ENCODE results near the gene NDC1.
"Not testable (repeated sequence)": the region's sequence is repeated elsewhere in the genome, so short reads cannot be mapped to it uniquely, and the experiment has no call there.

Gene NDC1

DNA sequence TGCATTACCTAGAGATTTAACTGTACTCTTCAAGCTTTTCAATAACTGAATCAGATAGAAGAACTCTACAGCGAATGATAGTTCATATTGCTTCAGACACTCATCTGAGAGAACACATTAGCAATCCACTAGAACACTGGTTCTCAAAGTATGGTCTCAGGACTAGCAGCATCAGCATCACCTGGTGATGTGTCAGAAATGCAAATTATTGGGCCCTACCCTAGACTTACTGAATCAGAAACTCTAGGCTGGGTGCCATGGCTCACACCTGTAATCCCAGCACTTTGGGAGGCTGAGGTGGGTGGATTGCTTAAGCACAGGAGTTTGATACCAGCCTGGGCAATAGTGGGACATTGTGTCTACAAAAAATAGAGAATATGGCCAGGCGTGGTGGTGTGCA, 74.2 kb downstream of the NDC1 start:
- no peak for DNase-seq (ENCODE audit: low spot score)

- no peak for DNase-seq (ENCODE audit: low spot score)
These were observed 74.6 kb downstream of the NDC1 start for GRCh38 chr1:53763461-53763860.

DNA sequence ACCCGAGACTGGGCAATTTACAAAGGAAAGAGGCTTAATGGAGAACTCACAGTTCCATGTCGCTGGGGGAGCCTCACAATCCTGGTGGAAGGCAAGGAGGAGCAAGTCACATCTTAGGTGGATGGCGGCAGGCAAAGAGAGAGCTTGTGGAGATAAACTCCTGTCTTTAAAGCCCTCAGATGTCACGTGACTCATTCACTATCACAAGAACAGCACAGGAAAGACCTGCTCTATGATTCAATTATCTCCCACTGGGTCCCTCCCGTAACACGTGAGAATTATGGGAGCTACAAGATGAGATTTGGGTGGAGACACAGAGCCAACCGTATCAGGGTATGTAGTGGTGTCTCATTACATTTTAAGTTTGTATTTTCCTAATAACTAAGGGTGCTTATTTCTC, 77.6 kb downstream of the NDC1 start:
- not testable (repeated sequence) for DNase-seq (ENCODE audit: low spot score)

DNA sequence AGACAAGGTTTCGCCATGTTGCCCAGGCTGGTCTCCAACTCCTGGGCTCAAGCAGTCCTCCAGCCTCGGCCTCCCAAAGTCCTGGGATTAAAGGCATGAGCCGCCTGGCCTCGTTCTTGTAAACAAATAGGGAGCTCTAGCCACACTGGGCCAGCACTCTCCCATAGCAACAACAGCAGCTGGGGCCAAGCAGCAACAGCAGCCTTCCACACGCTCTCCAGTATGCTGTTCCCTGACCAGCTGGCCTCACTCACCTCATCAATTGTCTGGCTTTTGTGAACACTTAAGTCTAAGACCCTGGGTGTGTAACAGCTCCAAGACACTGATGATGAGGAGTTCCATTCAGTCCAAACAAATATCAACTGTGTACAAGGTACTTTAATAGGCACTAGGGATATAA, 82.2 kb downstream of the NDC1 start:
- DNase-seq (ENCODE audit: low spot score): no peak

- peak; percentile 51 for DNase-seq (ENCODE audit: low spot score)
These were observed 83.4 kb downstream of the NDC1 start for GRCh38 chr1:53754484-53755312.

GRCh38 chr1:53752281-53752680, 85.8 kb downstream of the NDC1 start:
- DNase-seq (ENCODE audit: low spot score): no peak

DNA sequence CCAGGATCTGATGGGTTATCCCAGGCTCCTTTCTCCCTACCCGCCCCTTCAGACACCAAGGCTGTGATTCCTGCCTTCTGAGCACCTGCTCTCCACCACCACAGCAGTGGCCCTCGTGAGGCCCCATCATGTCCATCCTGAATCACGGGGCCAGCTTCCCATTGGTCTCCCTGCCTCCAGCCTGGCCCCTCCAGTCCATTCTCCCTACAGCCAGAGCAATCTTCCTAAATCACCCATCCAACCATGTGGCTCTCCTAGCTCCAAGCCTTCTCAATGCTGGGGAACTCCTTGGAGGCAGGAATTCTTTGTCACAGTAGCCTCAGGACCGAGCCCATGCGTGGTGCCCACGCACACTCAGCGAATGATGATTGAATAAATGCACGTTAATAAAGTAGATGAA, 90.3 kb downstream of the NDC1 start:
- no peak for DNase-seq (ENCODE audit: low spot score)

GRCh38 chr1:53740621-53741105, 97.4 kb downstream of the NDC1 start:
- DNase-seq (ENCODE audit: low spot score): no peak

GRCh38 chr1:53739109-53739681, 98.9 kb downstream of the NDC1 start, which contains the start of gene GLIS1:
GLIS1 (minus strand) TSS chr1:53739164; CDS start chr1:53738064, 1,100 bp downstream.
- DNase-seq (ENCODE audit: low spot score): peak; percentile 74

DNA sequence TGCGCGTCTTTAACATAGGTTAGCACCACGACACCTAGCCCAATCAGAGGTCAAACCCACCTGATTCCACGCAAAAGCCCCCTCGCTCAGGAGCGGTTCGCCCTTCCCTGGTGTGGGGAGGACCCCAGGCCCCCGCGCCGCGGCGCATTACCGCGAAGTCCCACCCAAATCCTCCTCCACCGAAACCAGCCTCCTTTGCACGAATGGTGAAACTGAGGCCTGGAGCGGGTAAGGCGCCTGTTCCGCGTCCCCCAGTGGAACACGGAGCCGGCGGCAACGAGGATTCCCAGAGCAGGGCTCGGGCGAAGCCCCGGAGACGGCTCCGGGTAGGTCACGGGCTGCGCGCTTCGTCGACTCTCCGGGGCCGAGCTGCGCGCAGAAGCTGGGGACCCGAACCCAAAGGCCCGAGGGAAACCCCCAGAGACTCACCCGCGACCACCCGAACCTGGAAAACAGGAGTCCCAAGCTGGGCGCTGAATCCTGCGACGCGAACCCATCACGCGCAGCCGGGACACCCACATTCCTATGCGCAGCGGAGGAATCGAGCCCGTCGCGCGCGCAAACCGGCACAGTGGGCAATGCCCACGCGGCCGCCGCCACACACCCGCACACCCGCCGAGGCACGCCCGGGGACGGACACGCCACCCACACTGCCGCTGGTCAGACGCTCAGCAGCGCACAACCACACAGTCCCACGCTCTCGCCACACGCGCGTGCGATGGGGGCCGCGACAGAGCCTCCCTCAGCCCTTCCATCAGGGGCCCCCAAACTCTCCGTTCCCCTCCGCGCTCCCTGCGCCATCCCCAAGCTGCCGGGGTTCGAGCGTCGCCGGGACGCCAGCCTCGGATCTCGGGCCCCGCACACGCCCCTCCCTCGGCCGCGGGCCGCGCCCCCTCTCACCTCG, 99.6 kb downstream of the NDC1 start:
- peak; percentile 15 for DNase-seq (ENCODE audit: low spot score)

DNA sequence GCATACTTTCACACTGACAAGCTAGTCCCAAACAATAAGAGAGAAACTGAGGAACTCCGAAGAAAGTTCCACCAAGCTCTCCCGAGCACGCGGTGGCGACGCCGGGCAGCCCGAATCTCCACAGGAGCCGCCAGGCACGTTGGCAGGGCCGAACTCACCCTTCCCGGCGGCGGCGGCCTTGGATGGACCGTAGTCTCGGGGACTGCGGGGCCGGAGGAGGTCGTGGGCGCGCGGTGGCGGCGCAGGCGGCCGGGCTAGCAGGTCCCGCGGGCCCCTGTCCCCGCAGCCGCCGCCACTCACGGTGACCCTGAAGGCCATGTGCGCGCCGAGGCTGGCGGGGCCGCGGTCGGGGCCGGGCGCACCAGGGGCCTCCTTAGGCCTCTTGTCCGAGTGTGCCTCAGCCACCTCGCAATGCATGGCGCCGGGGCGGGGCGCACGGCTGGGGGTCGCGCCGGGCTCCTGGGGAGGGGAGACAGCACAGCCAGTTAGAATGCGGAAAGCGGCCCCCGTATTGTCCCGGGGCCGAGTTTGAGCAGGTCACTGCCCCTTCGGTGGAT, 100.4 kb downstream of the NDC1 start:
- DNase-seq (ENCODE audit: low spot score): no peak

- DNase-seq (ENCODE audit: low spot score): no peak
These were observed 101.8 kb downstream of the NDC1 start for GRCh38 chr1:53736290-53736689.

- DNase-seq (ENCODE audit: low spot score): no peak
These were observed 102.4 kb downstream of the NDC1 start for GRCh38 chr1:53735681-53736080.

DNA sequence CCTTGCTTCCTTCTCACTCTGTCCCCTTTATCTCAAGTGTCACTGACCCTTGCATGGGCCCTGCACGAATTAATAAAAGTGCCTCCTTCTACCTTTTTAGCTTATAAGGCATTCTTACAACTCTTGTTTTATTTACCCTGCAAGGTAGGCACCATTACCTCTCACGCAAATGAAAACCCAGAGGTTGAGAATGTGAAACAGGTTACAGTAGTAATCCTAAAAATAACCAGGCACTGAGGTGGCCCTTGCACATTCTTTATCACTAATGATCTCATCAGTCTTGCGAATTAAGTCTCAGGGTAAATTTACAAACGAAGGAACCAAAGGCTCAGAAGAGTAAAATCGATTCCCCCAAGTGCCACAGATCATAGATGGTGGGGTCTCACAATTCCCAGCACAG, 102.8 kb downstream of the NDC1 start:
- no peak for DNase-seq (ENCODE audit: low spot score)

DNA sequence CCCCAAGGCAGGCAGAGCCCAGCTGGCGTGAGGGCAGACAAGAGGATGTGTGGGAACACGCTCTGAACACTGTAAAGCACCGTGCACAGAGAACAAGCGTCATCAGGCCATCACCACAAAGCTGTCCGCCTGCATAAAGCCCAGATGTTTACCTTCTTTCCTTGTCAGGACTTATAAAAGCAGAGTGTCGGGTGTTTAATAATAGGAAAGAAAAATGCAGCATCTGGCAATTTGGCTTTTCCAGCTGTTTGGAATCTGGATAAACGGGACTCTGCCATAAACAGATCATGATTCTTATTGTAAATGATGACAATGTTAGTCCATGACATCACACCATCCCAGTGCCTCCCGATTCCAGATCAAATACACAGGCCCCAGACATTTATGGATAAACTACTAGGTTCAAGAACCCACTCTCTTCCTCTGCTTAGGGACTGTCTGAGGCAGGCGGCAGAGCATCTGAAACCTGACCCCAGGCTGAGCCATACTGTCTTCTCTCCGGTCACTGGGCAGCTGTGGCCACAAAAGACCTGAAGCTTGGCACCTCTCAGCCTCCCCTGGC, 103.4 kb downstream of the NDC1 start:
- DNase-seq (ENCODE audit: low spot score): no peak

GRCh38 chr1:53733975-53734649, 104.0 kb downstream of the NDC1 start:
- DNase-seq (ENCODE audit: low spot score): no peak

- DNase-seq (ENCODE audit: low spot score): no peak
These were observed 104.6 kb downstream of the NDC1 start for GRCh38 chr1:53733447-53733931.

DNA sequence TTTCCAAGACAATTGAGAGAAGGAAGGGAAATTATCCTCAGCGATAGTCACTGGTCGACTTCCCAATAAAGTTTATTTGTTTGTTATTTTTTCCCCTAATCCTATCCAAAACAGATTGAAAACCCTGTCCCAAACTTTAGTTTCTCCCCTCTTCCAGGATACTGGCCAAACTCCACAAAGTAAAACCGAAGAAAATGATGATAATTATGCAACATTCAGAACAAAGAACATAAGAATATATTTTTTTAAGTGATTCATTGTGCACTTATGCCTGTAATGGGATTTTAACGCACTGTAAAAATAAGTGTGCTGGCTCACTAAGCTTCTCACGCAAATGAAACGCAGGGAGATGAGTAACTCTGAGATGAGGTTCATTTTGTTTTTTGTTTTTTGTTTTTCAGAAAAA, 105.2 kb downstream of the NDC1 start:
- no peak for DNase-seq (ENCODE audit: low spot score)

DNA sequence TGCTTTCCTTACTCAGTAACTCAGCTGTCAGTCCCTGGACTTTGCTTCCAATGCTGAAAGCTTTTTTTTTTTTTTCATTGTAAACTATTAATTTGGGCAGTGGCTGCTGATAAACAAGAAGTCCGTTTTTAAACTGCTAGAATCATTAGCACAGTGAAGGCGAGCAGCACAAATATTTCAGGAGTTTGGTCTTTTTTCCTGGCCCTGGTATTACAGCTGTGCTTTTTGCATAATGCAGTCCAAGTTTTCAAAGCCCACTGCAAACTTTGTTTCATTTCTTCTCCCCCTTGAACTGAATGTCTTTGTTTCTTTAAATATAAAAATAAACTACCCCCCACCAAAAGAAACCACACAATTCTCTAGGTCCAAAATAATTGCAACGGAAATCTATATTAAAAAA, 105.7 kb downstream of the NDC1 start:
- no peak for DNase-seq (ENCODE audit: low spot score)

- DNase-seq (ENCODE audit: low spot score): no peak
These were observed 106.3 kb downstream of the NDC1 start for GRCh38 chr1:53731779-53732305.

Data from Ammon's horn (tissue), 1 donor.